Umbilical cord (tissue), 2 donors: ENCODE data around the gene NTSR2. TPM values are rescaled to one million over a fixed set of nuclear protein-coding genes. Genes with fewer than 3 reads are reported as not detected.

Source experiments
- DNase-seq: peaks from one replicate; pipeline ENCODE4 v3.0.0-alpha.2; 2015; ENCODE audit warnings: low spot score
- total RNA-seq: library from RNA; depleted of rRNA; stranded (reverse); fragments of >200 nt; gene quantifications from one replicate; pipeline ENCODE4 v1.2.3, GENCODE V29; 2014; ENCODE audit warnings: low replicate concordance; ENCODE audit not compliant: insufficient read depth

The NTSR2 gene
- total RNA-seq, 1 donor from 2014 or later: not detected

DNA sequence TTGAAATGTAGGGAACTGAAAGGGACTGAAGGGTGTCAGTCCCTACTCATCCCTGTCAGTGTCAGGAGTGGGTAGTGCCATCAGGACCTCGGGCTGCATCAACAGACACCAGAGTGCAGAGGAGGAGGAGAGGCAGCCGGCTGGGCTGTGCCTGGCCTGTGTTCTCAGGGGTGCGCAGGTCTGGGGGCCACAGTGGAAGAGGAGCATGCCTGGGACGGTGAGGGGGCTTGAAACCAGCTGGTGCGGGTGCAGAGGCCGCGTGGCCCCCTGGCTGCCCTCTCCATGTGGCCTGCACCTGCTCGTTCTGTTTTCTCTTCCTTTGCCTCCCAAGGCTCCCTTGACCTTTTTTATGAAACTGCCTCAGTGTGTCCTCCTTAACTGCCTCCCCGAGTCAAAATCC lies 41.3 kb downstream of the NTSR2 start:
- DNase-seq: no peak

- DNase-seq: no peak
These were observed 44.3 kb downstream of the NTSR2 start for GRCh38 chr2:11625671-11626070.

DNA sequence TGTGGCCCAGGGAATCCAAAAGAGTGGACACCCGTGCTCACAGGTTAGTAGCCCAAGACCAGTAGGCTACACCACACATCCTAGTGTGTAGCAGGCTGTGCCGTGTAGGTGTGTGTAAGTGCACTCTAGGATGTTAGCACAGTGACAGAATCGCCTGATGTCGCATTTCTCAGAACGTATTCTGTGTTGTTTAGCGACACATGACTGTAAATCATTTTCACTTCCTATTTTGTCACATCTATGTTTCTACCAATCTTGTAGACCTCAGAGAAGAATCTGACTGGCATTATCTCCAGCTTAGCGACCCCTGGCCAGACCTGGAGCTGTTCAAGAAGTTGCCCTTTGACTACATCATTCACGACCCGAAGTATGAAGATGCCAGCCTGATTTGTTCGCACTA lies 45.1 kb downstream of the NTSR2 start:
- no peak for DNase-seq

- no peak for DNase-seq
These were observed 47.4 kb downstream of the NTSR2 start for GRCh38 chr2:11622611-11623010.

DNA sequence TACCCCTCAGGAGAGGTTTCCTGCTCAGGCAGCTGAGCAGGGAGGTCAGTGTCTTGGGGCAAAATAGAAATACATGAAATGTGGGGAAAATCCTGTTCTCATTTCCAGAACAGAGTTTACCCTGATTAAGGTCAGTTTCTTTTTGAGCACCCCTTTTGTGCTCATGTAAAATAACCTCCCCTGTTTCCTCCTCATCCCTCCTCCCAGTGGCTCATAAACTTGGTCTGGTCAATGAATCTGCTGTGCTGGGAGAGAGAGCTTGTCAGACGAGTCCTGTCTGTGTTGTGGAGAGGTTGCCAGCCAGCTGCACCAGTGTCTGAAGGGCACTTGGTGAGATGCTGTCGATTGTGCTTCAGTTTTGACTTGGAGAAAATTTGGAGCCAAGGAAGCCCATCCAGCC lies 48.6 kb downstream of the NTSR2 start:
- DNase-seq: no peak

DNA sequence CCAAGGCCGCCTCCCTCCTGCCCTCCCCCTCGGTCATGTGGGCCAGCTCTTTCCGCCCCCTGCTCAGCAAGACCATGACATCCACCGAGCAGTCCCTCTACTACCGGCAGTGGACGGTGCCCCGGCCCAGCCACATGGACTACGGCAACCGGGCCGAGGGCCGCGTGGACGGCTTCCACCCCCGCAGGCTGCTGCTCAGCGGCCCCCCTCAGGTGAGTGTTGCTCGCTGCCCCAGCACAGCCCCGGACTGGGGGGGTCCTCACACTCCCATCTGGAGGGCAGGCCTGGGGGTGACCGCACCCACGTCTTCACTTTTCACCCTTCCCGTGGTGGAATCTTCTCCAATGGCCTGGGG lies 51.3 kb downstream of the NTSR2 start:
- DNase-seq: no peak

GRCh38 chr2:11617984-11618707 lies 51.8 kb downstream of the NTSR2 start:
- no peak for DNase-seq

DNA sequence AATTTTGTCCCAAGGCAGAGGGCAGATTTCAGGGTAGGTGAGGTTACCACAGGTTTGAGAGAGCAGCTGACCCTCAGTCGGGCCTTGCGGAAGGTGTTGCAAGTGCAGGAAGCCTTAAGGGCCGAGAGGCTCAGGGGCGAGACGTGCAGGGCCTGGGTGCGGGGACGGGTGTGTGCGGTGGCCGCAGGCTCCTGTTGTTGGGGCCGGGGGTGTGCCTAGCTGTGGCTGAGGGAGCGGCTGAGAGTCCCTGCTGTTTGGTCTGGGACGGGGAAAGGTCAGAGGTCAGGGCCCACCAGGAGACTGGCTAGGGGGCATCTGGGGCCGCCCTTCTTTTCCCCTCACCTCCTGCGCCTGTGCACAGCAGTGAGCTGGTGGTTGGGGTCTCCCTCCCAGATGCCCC lies 52.5 kb downstream of the NTSR2 start:
- DNase-seq: no peak

DNA sequence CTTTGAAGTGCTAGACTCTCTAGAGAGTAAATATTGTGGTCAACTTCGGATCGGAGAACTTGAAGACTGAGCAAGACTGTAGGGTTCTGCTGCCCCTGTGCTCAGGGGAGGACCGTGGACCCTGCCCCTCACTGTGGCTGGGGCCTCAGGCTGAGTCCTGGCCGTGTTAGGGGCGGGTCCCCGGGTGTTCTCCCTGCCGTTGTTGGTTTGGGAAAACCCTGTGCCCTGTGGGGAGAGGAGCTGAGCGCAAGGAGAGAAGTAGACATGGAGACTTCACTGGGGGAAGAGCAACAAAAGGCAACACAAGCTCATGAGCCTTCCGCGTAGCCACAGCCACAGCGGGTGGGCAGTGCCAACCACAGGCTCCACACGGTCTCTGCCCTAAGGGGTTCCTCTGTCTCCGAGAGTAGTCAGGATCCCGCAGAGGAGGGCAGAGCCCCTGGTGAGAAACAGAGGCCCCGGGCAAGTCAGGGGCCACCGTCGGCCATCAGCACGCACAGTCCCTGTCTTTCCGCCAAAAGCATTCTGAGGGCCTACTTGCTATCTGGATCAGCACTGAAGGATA lies 53.1 kb downstream of the NTSR2 start:
- no peak for DNase-seq

DNA sequence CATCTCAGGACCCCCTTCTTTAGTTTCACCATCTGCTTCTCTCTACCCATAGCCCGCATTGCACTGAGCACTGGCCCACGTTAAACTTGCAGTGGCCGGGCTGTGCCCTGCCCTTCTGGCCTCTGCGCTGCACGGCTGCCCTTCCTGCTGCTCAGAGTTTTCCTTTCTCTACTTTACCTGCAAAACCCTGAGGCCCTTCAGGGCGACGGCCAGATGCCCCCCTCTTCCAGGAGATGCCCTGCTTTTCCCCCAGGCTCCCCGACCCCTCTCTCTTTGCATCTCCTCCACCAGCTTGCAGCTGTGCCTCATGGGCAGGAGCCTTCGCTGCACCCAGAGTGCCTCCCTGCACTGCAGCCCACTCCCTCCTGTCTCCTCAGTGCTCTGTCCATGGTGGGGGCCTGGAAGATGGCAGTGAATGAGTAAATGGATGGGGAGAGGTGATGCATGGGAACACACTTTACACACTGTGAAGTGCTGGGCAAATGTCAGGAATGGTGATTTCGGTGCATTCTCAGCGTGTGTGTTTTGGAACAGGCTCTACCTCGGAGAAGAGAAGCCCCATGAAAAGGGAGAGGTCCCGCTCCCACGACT lies 53.8 kb downstream of the NTSR2 start:
- no peak for DNase-seq

DNA sequence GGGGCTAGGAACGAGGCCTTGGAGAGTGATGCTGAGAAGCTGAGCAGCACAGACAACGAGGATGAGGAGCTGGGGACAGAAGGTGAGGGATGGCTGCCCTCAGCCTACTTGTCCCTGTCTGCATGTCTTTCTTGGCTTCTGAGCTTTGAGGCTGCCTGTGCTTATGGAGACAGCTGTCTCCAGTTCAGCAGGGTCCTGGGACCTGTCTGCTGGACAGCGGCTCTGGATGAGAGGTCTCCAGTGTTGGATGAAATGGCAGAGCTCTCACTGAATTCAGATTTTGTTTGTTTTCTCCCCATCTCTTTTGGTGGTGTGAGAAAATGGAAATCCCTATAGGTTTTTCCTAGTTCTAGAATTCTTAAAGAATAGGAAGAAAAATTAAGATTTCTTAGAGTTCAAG lies 54.8 kb downstream of the NTSR2 start:
- DNase-seq: no peak

GRCh38 chr2:11613297-11613696 lies 56.7 kb downstream of the NTSR2 start:
- no peak for DNase-seq

DNA sequence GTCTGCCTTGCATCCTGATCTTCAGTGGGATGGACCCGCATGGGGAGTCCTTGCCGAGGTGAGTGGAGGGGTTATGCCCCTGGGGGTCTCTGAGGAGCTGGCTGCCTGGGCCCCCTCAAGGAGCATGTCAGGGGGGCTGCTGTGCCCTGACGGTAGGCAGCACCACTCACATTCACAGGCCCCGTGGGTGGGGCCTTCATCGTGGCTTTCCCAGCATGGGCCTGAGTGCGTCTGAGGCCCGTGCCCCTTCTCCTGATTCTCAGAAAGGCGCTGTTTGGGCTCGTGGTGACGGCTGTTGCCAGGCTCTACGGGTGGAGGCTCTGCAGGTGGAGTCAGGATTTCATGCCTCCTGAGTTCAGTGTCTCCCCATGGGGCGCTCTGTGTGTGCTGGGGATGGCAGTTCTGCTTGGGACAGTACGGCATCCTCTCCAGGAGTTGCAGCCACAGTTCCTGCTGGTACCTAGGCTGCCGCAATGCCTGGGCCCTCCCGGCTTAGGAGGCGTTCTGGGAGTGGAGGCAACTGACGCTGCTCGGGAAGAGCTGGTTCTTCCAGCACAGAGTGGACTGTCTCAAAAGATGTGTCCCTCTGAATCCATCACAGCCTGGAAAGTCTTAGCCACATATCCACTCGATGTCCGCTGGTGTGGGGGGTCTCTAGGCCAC lies 57.3 kb downstream of the NTSR2 start:
- no peak for DNase-seq

- DNase-seq: no peak
These were observed 58.7 kb downstream of the NTSR2 start for GRCh38 chr2:11611251-11611650.

GRCh38 chr2:11610624-11611242 lies 59.3 kb downstream of the NTSR2 start:
- DNase-seq: no peak

Other genes with a start within 250 kb of the NTSR2 start
- gene E2F6, start 204.0 kb downstream of the NTSR2 start, total RNA-seq: 13.2 TPM
- gene GREB1, start 136.2 kb downstream of the NTSR2 start, total RNA-seq: 11.1 TPM
- gene LPIN1, start 76.4 kb upstream of the NTSR2 start, total RNA-seq: 23.1 TPM